ENCODE data around the gene GMDS.

The GMDS gene

GRCh38 chr6:1972962-1973361 is 272.4 kb downstream of the GMDS start:
- Histone ChIP-seq H2AK5ac (ENCODE audit: low read length, severe bottlenecking) (no peak overlapping the region), H3K23ac (ENCODE audit: low read length in 2 of 2) (no peak overlapping the region), H4K8ac (ENCODE audit: low read length) (no peak overlapping the region), H3K18ac (ENCODE audit: low read depth in 1 of 2, low read length in 2 of 2) (no peak overlapping the region), H4K91ac (ENCODE audit: low read length) (no peak overlapping the region), H2BK12ac (ENCODE audit: low read length in 2 of 2) (no peak overlapping the region), H2BK120ac (ENCODE audit: low read depth, low read length) (no peak overlapping the region), H3K36me3 (ENCODE audit: control insufficient read depth in 1 of 2, insufficient read depth in 2 of 2, low read depth in 1 of 2, low read length in 2 of 2) (peaks cover 0 to 5% of the 10 kb centered on the region in 2 experiments), H3K9ac (ENCODE audit: low read length) (no peak overlapping the region), H2BK5ac (ENCODE audit: low read depth, low read length, poor library complexity, severe bottlenecking) (no peak overlapping the region), H3K14ac (ENCODE audit: low read length in 2 of 2) (no peak overlapping the region), H3K79me1 (replicated peaks; ENCODE audit: low read length, poor library complexity, severe bottlenecking) (peaks cover 19% of the 10 kb centered on the region), H2AFZ (ENCODE audit: low read depth, low read length) (no peak overlapping the region), H3K4me2 (ENCODE audit: low read length, poor library complexity, severe bottlenecking) (no peak overlapping the region), H3K4ac (ENCODE audit: low read depth in 1 of 2, low read length in 2 of 2) (no peak overlapping the region), H3K9me3 (ENCODE audit: control insufficient read depth, low read length) (no peaks in the 10 kb centered on the region), H2BK15ac (ENCODE audit: low read depth, poor library complexity, severe bottlenecking) (no peak overlapping the region), H3K27ac (ENCODE audit: low read length, poor library complexity, severe bottlenecking) (no peak overlapping the region), H3K4me3 (ENCODE audit: insufficient read depth in 1 of 2, low read depth in 1 of 2, low read length in 2 of 2) (no peak overlapping the region), H3K27me3 (ENCODE audit: control insufficient read depth in 1 of 2, insufficient read depth in 1 of 2, low read length in 2 of 2) (no peaks in the 10 kb centered on the region), H3K4me1 (ENCODE audit: control insufficient read depth, insufficient read depth, low read depth, low read length) (no peaks in the 10 kb centered on the region)
- 90% methylated on average over 1 of the region's 3 CpGs for WGBS
- DNase-seq = no peak

- Histone ChIP-seq H3K18ac (ENCODE audit: low read depth in 1 of 2, low read length in 2 of 2) (peak overlapping the region in 1 of 2 experiments; percentile 2), H2BK12ac (ENCODE audit: low read length in 2 of 2) (no peak overlapping the region), H3K79me1 (replicated peaks; ENCODE audit: low read length, poor library complexity, severe bottlenecking) (peaks cover 12% of the 10 kb centered on the region), H2BK120ac (ENCODE audit: low read depth, low read length) (no peak overlapping the region), H3K9me3 (ENCODE audit: control insufficient read depth, low read length) (no peaks in the 10 kb centered on the region), H3K27ac (ENCODE audit: low read length, poor library complexity, severe bottlenecking) (no peak overlapping the region), H3K4me3 (ENCODE audit: insufficient read depth in 1 of 2, low read depth in 1 of 2, low read length in 2 of 2) (no peak overlapping the region), H3K9ac (ENCODE audit: low read length) (no peak overlapping the region), H2AFZ (ENCODE audit: low read depth, low read length) (no peak overlapping the region), H3K4me2 (ENCODE audit: low read length, poor library complexity, severe bottlenecking) (no peak overlapping the region), H3K4ac (ENCODE audit: low read depth in 1 of 2, low read length in 2 of 2) (no peak overlapping the region), H3K27me3 (ENCODE audit: control insufficient read depth in 1 of 2, insufficient read depth in 1 of 2, low read length in 2 of 2) (no peaks in the 10 kb centered on the region), H2AK5ac (ENCODE audit: low read length, severe bottlenecking) (no peak overlapping the region), H3K36me3 (ENCODE audit: control insufficient read depth in 1 of 2, insufficient read depth in 2 of 2, low read depth in 1 of 2, low read length in 2 of 2) (no peaks in the 10 kb centered on the region), H4K91ac (ENCODE audit: low read length) (no peak overlapping the region), H4K8ac (ENCODE audit: low read length) (no peak overlapping the region), H2BK15ac (ENCODE audit: low read depth, poor library complexity, severe bottlenecking) (no peak overlapping the region), H2BK5ac (ENCODE audit: low read depth, low read length, poor library complexity, severe bottlenecking) (no peak overlapping the region), H3K4me1 (ENCODE audit: control insufficient read depth, insufficient read depth, low read depth, low read length) (no peaks in the 10 kb centered on the region), H3K23ac (ENCODE audit: low read length in 2 of 2) (no peak overlapping the region), H3K14ac (ENCODE audit: low read length in 2 of 2) (no peak overlapping the region)
- 33% methylated on average over 4 of the region's 5 CpGs for WGBS
- DNase-seq = no peak
These were observed 273.8 kb downstream of the GMDS start for GRCh38 chr6:1971612-1972011.

GRCh38 chr6:1970151-1970561 is 275.2 kb downstream of the GMDS start:
- no peaks in the 10 kb centered on the region for H3K9me3 ChIP-seq (ENCODE audit: control insufficient read depth, low read length)
- H3K27me3 ChIP-seq (ENCODE audit: control insufficient read depth in 1 of 2, insufficient read depth in 1 of 2, low read length in 2 of 2) = no peaks in the 10 kb centered on the region
- H3K23ac ChIP-seq (ENCODE audit: low read length in 2 of 2) = no peak overlapping the region
- no peak overlapping the region for H4K8ac ChIP-seq (ENCODE audit: low read length)
- H4K91ac ChIP-seq (ENCODE audit: low read length) = no peak overlapping the region
- no peak overlapping the region for H3K4me3 ChIP-seq (ENCODE audit: insufficient read depth in 1 of 2, low read depth in 1 of 2, low read length in 2 of 2)
- H3K27ac ChIP-seq (ENCODE audit: low read length, poor library complexity, severe bottlenecking) = no peak overlapping the region
- H2BK12ac ChIP-seq (ENCODE audit: low read length in 2 of 2) = no peak overlapping the region
- peak; percentile 12 for DNase-seq
- H2AK5ac ChIP-seq (ENCODE audit: low read length, severe bottlenecking) = no peak overlapping the region
- WGBS = 81% methylated on average over 8 of the region's 8 CpGs
- no peak overlapping the region for H3K4me2 ChIP-seq (ENCODE audit: low read length, poor library complexity, severe bottlenecking)
- H3K36me3 ChIP-seq (ENCODE audit: control insufficient read depth in 1 of 2, insufficient read depth in 2 of 2, low read depth in 1 of 2, low read length in 2 of 2) = no peaks in the 10 kb centered on the region
- H2BK5ac ChIP-seq (ENCODE audit: low read depth, low read length, poor library complexity, severe bottlenecking) = no peak overlapping the region
- no peak overlapping the region for H2AFZ ChIP-seq (ENCODE audit: low read depth, low read length)
- H3K4ac ChIP-seq (ENCODE audit: low read depth in 1 of 2, low read length in 2 of 2) = no peak overlapping the region
- H2BK120ac ChIP-seq (ENCODE audit: low read depth, low read length) = no peak overlapping the region
- peaks cover 9% of the 10 kb centered on the region for H3K79me1 ChIP-seq (replicated peaks; ENCODE audit: low read length, poor library complexity, severe bottlenecking)
- H3K14ac ChIP-seq (ENCODE audit: low read length in 2 of 2) = no peak overlapping the region
- no peak overlapping the region for H2BK15ac ChIP-seq (ENCODE audit: low read depth, poor library complexity, severe bottlenecking)
- no peak overlapping the region for H3K9ac ChIP-seq (ENCODE audit: low read length)
- H3K18ac ChIP-seq (ENCODE audit: low read depth in 1 of 2, low read length in 2 of 2) = no peak overlapping the region
- H3K4me1 ChIP-seq (ENCODE audit: control insufficient read depth, insufficient read depth, low read depth, low read length) = no peaks in the 10 kb centered on the region

GRCh38 chr6:1966713-1967112 is 278.7 kb downstream of the GMDS start:
- 94% methylated on average over 5 of the region's 5 CpGs for WGBS
- Histone ChIP-seq H2BK5ac (ENCODE audit: low read depth, low read length, poor library complexity, severe bottlenecking) (no peak overlapping the region), H3K79me1 (replicated peaks; ENCODE audit: low read length, poor library complexity, severe bottlenecking) (peaks cover 7% of the 10 kb centered on the region), H4K91ac (ENCODE audit: low read length) (no peak overlapping the region), H3K14ac (ENCODE audit: low read length in 2 of 2) (no peak overlapping the region), H2AFZ (ENCODE audit: low read depth, low read length) (no peak overlapping the region), H3K18ac (ENCODE audit: low read depth in 1 of 2, low read length in 2 of 2) (no peak overlapping the region), H3K27me3 (ENCODE audit: control insufficient read depth in 1 of 2, insufficient read depth in 1 of 2, low read length in 2 of 2) (no peaks in the 10 kb centered on the region), H2BK120ac (ENCODE audit: low read depth, low read length) (no peak overlapping the region), H3K4me2 (ENCODE audit: low read length, poor library complexity, severe bottlenecking) (no peak overlapping the region), H3K4me3 (ENCODE audit: insufficient read depth in 1 of 2, low read depth in 1 of 2, low read length in 2 of 2) (no peak overlapping the region), H3K4me1 (ENCODE audit: control insufficient read depth, insufficient read depth, low read depth, low read length) (peaks cover under 1% of the 10 kb centered on the region), H3K9ac (ENCODE audit: low read length) (no peak overlapping the region), H2BK15ac (ENCODE audit: low read depth, poor library complexity, severe bottlenecking) (no peak overlapping the region), H4K8ac (ENCODE audit: low read length) (no peak overlapping the region), H2BK12ac (ENCODE audit: low read length in 2 of 2) (no peak overlapping the region), H3K9me3 (ENCODE audit: control insufficient read depth, low read length) (no peaks in the 10 kb centered on the region), H2AK5ac (ENCODE audit: low read length, severe bottlenecking) (no peak overlapping the region), H3K4ac (ENCODE audit: low read depth in 1 of 2, low read length in 2 of 2) (no peak overlapping the region), H3K23ac (ENCODE audit: low read length in 2 of 2) (no peak overlapping the region), H3K36me3 (ENCODE audit: control insufficient read depth in 1 of 2, insufficient read depth in 2 of 2, low read depth in 1 of 2, low read length in 2 of 2) (no peaks in the 10 kb centered on the region), H3K27ac (ENCODE audit: low read length, poor library complexity, severe bottlenecking) (no peak overlapping the region)
- DNase-seq = no peak

Measured in mesenchymal stem cell (in vitro differentiated cells and primary cell).